Testis (tissue), 2 donors: ENCODE measurements around the gene ADAMTS10.

Experiments
- POLR2A ChIP-seq: fragments of 450-650 bp; IDR thresholded peaks from one replicate; pipeline ENCODE4 v1.6.1; 2017; ENCODE audit warnings: antibody characterized with exemption, mild to moderate bottlenecking, moderate library complexity
- TF ChIP-seq, protein P1 (sequence below), 3 experiments: fragments of 450-650 bp in 2 of 3; fragments of 200-600 bp in 1 of 3; sonication (generic) in 1 of 3; IDR thresholded peaks; one replicate each; pipeline ENCODE4 v1.5.1; 2016 to 2019; ENCODE audit warnings: antibody characterized with exemption in 3 of 3, mild to moderate bottlenecking in 2 of 3, moderate library complexity in 1 of 3

GRCh38 chr19:8532225-8532624, 78.3 kb downstream of the ADAMTS10 start:
- TF ChIP-seq, protein P1, sequence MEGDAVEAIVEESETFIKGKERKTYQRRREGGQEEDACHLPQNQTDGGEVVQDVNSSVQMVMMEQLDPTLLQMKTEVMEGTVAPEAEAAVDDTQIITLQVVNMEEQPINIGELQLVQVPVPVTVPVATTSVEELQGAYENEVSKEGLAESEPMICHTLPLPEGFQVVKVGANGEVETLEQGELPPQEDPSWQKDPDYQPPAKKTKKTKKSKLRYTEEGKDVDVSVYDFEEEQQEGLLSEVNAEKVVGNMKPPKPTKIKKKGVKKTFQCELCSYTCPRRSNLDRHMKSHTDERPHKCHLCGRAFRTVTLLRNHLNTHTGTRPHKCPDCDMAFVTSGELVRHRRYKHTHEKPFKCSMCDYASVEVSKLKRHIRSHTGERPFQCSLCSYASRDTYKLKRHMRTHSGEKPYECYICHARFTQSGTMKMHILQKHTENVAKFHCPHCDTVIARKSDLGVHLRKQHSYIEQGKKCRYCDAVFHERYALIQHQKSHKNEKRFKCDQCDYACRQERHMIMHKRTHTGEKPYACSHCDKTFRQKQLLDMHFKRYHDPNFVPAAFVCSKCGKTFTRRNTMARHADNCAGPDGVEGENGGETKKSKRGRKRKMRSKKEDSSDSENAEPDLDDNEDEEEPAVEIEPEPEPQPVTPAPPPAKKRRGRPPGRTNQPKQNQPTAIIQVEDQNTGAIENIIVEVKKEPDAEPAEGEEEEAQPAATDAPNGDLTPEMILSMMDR (IDR thresholded peaks at IDR 0.05) = no peak
- TF ChIP-seq POLR2A = no peak
